Activated CD4-positive, alpha-beta memory T cell treated with anti-CD3 and anti-CD28 coated beads for 36 hours (primary cell): Measurements from ENCODE around the gene PLA2G15. TPM values are rescaled to one million over a fixed set of nuclear protein-coding genes. Genes with fewer than 3 reads are reported as not detected.

Experiments used
- CTCF ChIA-PET: fragments of 350-600 bp; sonication (Branson Sonifier 250); formaldehyde crosslinking; loops from one replicate; lab custom pipeline; 2021; ENCODE audit warnings: antibody characterized with exemption, inconsistent platforms; lab: Charles Lee
- POLR2A ChIA-PET: fragments of 350-600 bp; sonication (Branson Sonifier 250); formaldehyde crosslinking; loops from one replicate; lab custom pipeline; 2021; ENCODE audit warnings: antibody characterized with exemption; lab: Charles Lee
- DNase-seq: peaks from one replicate; pipeline ENCODE4 v3.0.0-alpha.2; 2020
- H3K27ac Mint-ChIP-seq: one replicate; pipeline ENCODE4 v1.8.0; 2021; ENCODE audit warnings: mixed read lengths
- H3K27me3 Mint-ChIP-seq: one replicate; pipeline ENCODE4 v1.8.0; 2021; ENCODE audit warnings: mixed read lengths
- H3K36me3 Mint-ChIP-seq: one replicate; pipeline ENCODE4 v1.8.0; 2021; ENCODE audit warnings: mixed read lengths
- H3K4me1 Mint-ChIP-seq: one replicate; pipeline ENCODE4 v1.8.0; 2021; ENCODE audit warnings: low read depth, mixed read lengths
- H3K4me3 Mint-ChIP-seq: one replicate; pipeline ENCODE4 v1.8.0; 2021; ENCODE audit warnings: mild to moderate bottlenecking, mixed read lengths
- H3K9me3 Mint-ChIP-seq: one replicate; pipeline ENCODE4 v1.8.0; 2021; ENCODE audit warnings: mixed read lengths
- intact Hi-C: fragments of 100-400 bp; cut with micrococcal nuclease; formaldehyde crosslinking; loops from one replicate; pipeline ENCODE4 v1.15.1; 2023
- total RNA-seq, 2 experiments: library from RNA; stranded (reverse); gene quantifications; one replicate each; pipeline ENCODE4 v1.2.3, GENCODE V29; 2021

The PLA2G15 gene
- total RNA-seq, 2 experiments from 2014 or later = 8.0 to 8.7 TPM

DNA sequence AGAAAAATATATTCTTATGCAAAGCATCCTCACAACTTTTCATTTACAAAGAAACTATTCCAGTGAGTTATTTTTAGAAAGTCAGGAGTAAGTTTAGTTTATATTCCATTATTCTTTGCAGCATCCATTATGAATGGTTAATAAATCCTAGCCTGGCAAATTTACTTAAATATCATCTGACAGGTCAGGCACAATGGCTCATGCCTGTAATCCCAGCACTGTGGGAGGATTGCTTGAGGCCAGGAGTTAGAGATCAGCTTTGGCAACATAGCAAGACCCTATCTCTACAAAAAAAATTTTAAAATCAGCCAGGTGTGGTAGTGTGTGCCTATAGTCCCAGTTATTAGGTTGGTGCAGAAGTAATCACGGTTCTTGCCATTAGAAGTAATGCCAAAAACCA, 22.1 kb upstream of the PLA2G15 start:
- POLR2A ChIA-PET = no interaction called here
- Mint-ChIP-seq H3K9me3 (no peaks in the 10 kb centered on the region), H3K36me3 (peaks cover 4% of the 10 kb centered on the region), H3K27me3 (no peaks in the 10 kb centered on the region), H3K4me1 (peaks cover 25% of the 10 kb centered on the region), H3K4me3 (no peak overlapping the region), H3K27ac (no peak overlapping the region)
- intact Hi-C loops = no loop called here
- CTCF ChIA-PET = no interaction called here
- DNase-seq = no peak

- Mint-ChIP-seq H3K27ac (peak overlapping the region; percentile 66), H3K27me3 (no peaks in the 10 kb centered on the region), H3K4me3 (no peak overlapping the region), H3K36me3 (peaks cover 6% of the 10 kb centered on the region), H3K9me3 (no peaks in the 10 kb centered on the region), H3K4me1 (peaks cover 32% of the 10 kb centered on the region)
- ChIA-PET POLR2A (no interaction called here), CTCF (interaction anchor here (1.3 kb wide), 1 partner anchor 141 kb away, joined by 3 read pairs; the partner anchor contains the start of gene NFATC3)
- no peak for DNase-seq
- intact Hi-C loops = loop anchor here (5.0 kb wide), 1 partner anchor 49 kb away; no protein-coding TSS in a partner anchor
These were observed 19.1 kb upstream of the PLA2G15 start for GRCh38 chr16:68226116-68226515.

GRCh38 chr16:68227183-68227793, 17.9 kb upstream of the PLA2G15 start:
- Mint-ChIP-seq H3K36me3 (peaks cover 6% of the 10 kb centered on the region), H3K27ac (peak overlapping the region; percentile 81), H3K4me1 (peaks cover 32% of the 10 kb centered on the region), H3K4me3 (no peak overlapping the region), H3K27me3 (no peaks in the 10 kb centered on the region), H3K9me3 (no peaks in the 10 kb centered on the region)
- ChIA-PET POLR2A (interaction anchor here (0.6 kb wide), 1 partner anchor 238 kb away, joined by 3 read pairs; no protein-coding TSS in a partner anchor), CTCF (interaction anchor here (0.9 to 2.8 kb wide), 8 partner anchors 10 to 274 kb away, joined by 3 to 28 read pairs (median 4); partner anchors contain the start of genes NFATC3 and SLC7A6)
- peak; percentile 48 for DNase-seq
- intact Hi-C loops = loop anchor here (5.0 kb wide), 1 partner anchor 50 kb away; no protein-coding TSS in a partner anchor

- Mint-ChIP-seq H3K36me3 (peaks cover 4% of the 10 kb centered on the region), H3K4me3 (no peak overlapping the region)
These were observed 17.2 kb upstream of the PLA2G15 start for GRCh38 chr16:68227850-68228553.

DNA sequence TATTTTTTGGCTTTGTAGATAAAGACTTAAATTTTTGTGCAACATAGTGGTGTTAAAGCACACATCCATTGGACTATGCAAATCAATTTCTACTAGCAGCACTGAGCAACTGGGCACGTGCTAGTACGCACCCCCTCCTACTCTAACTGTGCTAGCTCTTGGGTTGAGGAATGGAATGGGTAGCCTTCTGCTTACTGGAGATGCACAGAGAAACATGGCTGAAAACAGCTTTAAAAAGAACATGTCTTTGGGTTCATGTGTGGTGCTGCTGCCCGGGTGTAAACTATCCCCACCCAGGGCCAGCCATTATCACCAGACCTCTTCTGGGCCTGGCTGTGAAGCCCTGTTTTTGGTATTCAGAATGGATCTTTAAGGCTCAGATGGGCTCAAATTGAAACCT, 16.5 kb upstream of the PLA2G15 start:
- CTCF ChIA-PET = interaction anchor here (0.8 to 2.8 kb wide), 24 partner anchors 9 to 345 kb away, joined by 3 to 28 read pairs (median 3); partner anchors contain the start of genes NFATC3 and SLC7A6
- peak overlapping the region; percentile 54 for H3K27ac Mint-ChIP-seq

More at GRCh38 chr16:68227850-68228553, 17.2 kb upstream of the PLA2G15 start:
- peak overlapping the region; percentile 81 for H3K27ac Mint-ChIP-seq
- ChIA-PET POLR2A (interaction anchor here (1.2 kb wide), 1 partner anchor 143 kb away, joined by 7 read pairs; the partner anchor contains the start of gene NFATC3), CTCF (interaction anchor here (0.8 to 2.8 kb wide), 26 partner anchors 9 to 344 kb away, joined by 3 to 28 read pairs (median 3); partner anchors contain the start of genes NFATC3 and SLC7A6)
- intact Hi-C loops = loop anchor here (2.0 to 5.0 kb wide), 3 partner anchors 17 to 133 kb away; no protein-coding TSS in a partner anchor
- DNase-seq = no peak
- peaks cover 32% of the 10 kb centered on the region for H3K4me1 Mint-ChIP-seq
- no peaks in the 10 kb centered on the region for H3K27me3 Mint-ChIP-seq
- H3K9me3 Mint-ChIP-seq = no peaks in the 10 kb centered on the region

DNA sequence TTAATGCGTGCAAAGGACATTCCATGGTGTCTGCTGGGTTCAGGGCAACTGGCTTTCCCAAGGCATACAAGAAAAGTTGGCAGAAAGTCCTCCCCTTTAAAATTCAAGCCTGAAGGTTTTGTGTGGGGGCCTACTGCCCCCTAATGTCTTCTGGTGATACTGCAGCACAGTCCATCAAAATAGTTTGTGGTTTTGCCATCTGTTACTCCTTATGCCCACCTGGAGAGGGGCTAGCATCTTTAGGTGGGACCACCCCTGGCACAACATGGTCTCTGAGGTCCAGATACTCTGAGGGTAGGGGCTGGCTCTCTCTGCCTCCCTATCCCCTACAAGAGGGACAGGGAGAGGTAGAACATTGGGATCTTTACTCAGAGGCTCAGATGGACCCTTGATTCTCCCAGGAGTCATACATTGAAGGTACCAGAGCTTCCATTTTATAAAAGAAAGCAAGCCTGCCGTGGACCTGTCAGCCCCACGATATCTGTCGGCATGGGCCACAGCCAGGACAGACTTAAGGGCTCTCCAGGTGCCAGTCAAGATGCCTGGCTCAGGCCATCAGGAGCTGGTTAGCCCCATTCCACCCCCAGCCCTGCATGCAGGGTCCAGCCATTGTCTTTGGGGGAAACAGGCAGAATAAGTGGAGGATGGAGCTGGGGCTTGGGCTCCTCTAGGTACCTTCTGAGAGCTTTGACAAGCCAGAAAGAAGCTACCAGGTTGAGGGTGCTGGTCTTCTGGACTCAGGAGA, 15.6 kb upstream of the PLA2G15 start:
- ChIA-PET CTCF (interaction anchor here (0.6 to 2.1 kb wide), 16 partner anchors 10 to 293 kb away, joined by 3 to 9 read pairs (median 4); partner anchors contain the start of gene PSMB10), POLR2A (no interaction called here)
- H3K27ac Mint-ChIP-seq = peak overlapping the region; percentile 43
- H3K9me3 Mint-ChIP-seq = no peaks in the 10 kb centered on the region
- H3K4me1 Mint-ChIP-seq = peaks cover 37% of the 10 kb centered on the region
- peaks cover 4% of the 10 kb centered on the region for H3K36me3 Mint-ChIP-seq
- H3K4me3 Mint-ChIP-seq = no peak overlapping the region
- H3K27me3 Mint-ChIP-seq = no peaks in the 10 kb centered on the region
- DNase-seq = peak; percentile 62
- intact Hi-C loops = loop anchor here (1.0 to 5.0 kb wide), 4 partner anchors 19 to 236 kb away; no protein-coding TSS in a partner anchor

More for the DNA sequence above, 16.5 kb upstream of the PLA2G15 start:
- H3K9me3 Mint-ChIP-seq = no peaks in the 10 kb centered on the region
- H3K4me3 Mint-ChIP-seq = no peak overlapping the region
- intact Hi-C loops = loop anchor here (1.0 to 5.0 kb wide), 4 partner anchors 18 to 235 kb away; no protein-coding TSS in a partner anchor
- POLR2A ChIA-PET = interaction anchor here (1.2 kb wide), 1 partner anchor 144 kb away, joined by 7 read pairs; the partner anchor contains the start of gene NFATC3
- DNase-seq = no peak
- H3K36me3 Mint-ChIP-seq = peaks cover 4% of the 10 kb centered on the region
- peaks cover 37% of the 10 kb centered on the region for H3K4me1 Mint-ChIP-seq
- no peaks in the 10 kb centered on the region for H3K27me3 Mint-ChIP-seq

- H3K4me3 Mint-ChIP-seq = no peak overlapping the region
- no peak for DNase-seq
- ChIA-PET CTCF (interaction anchor here (0.6 to 1.6 kb wide), 15 partner anchors 10 to 293 kb away, joined by 3 to 9 read pairs (median 3); partner anchors contain the start of gene PSMB10), POLR2A (no interaction called here)
- H3K27ac Mint-ChIP-seq = no peak overlapping the region
- intact Hi-C loops = no loop called here
- H3K36me3 Mint-ChIP-seq = peaks cover 4% of the 10 kb centered on the region
- H3K9me3 Mint-ChIP-seq = no peaks in the 10 kb centered on the region
- H3K4me1 Mint-ChIP-seq = peaks cover 37% of the 10 kb centered on the region
- H3K27me3 Mint-ChIP-seq = no peaks in the 10 kb centered on the region
These were observed 15.0 kb upstream of the PLA2G15 start for GRCh38 chr16:68230176-68230571.

- H3K4me3 Mint-ChIP-seq = no peak overlapping the region
- peaks cover 4% of the 10 kb centered on the region for H3K36me3 Mint-ChIP-seq
- intact Hi-C loops = no loop called here
- peaks cover 29% of the 10 kb centered on the region for H3K4me1 Mint-ChIP-seq
- ChIA-PET CTCF (interaction anchor here (1.5 to 1.6 kb wide), 3 partner anchors 31 to 160 kb away, joined by 4 to 7 read pairs (median 6); no protein-coding TSS in a partner anchor), POLR2A (no interaction called here)
- no peaks in the 10 kb centered on the region for H3K9me3 Mint-ChIP-seq
- DNase-seq = no peak
- H3K27ac Mint-ChIP-seq = no peak overlapping the region
- no peaks in the 10 kb centered on the region for H3K27me3 Mint-ChIP-seq
These were observed 14.2 kb upstream of the PLA2G15 start for GRCh38 chr16:68230956-68231355.

DNA sequence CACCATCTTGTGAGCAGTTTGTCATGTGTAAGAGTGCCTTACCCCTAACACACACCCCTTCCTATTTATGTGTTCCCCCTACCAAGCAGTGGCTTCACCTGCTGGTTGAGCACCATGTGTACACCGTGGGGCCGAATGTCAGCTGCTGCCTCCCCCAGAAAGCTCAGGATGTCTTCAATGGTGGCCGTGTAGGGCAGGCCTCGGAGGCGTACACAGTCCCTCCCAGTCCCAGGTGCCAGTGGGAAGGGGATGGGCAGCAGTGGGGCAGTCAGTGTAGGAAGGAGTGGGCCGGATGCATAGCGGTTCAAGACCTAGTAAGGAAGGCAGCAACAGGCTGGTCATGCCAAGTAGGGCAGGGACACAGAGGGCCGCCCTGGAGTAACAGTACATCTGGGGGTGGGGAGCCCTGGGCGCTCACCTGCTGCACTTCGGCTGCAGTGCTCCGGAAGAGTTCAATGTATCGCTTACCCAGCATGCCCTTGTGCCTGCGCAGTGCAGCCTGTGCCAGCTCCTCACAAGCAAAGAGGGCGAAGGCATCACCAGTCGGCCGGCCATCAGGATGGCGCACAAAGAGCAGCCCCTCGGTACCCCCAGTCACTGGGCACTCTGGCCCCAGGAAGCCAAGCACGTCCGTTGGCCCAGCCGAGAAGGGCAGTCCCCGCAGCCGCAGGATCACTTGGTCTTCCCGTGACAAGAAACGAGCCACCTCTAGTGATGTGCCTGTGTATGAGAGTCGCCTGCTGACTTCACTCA, 13.6 kb upstream of the PLA2G15 start:
- DNase-seq = no peak
- CTCF ChIA-PET = interaction anchor here (0.6 to 1.5 kb wide), 2 partner anchors 122 to 145 kb away, joined by 3 to 6 read pairs; no protein-coding TSS in a partner anchor
- Mint-ChIP-seq H3K27me3 (no peaks in the 10 kb centered on the region), H3K4me3 (no peak overlapping the region), H3K27ac (peak overlapping the region; percentile 30), H3K4me1 (peaks cover 30% of the 10 kb centered on the region), H3K36me3 (peaks cover 4% of the 10 kb centered on the region), H3K9me3 (no peaks in the 10 kb centered on the region)
- POLR2A ChIA-PET = no interaction called here
- intact Hi-C loops = no loop called here

- ChIA-PET POLR2A (no interaction called here), CTCF (interaction anchor here (0.6 kb wide), 1 partner anchor 876 kb away, joined by 3 read pairs; no protein-coding TSS in a partner anchor)
- Mint-ChIP-seq H3K4me1 (peaks cover 29% of the 10 kb centered on the region), H3K27me3 (no peaks in the 10 kb centered on the region), H3K27ac (no peak overlapping the region), H3K4me3 (no peak overlapping the region), H3K36me3 (peaks cover 3% of the 10 kb centered on the region), H3K9me3 (no peaks in the 10 kb centered on the region)
- intact Hi-C loops = no loop called here
- DNase-seq = no peak
These were observed 12.8 kb upstream of the PLA2G15 start for GRCh38 chr16:68232335-68232734.
